ENCODE results near the gene NTSR2.

DNA sequence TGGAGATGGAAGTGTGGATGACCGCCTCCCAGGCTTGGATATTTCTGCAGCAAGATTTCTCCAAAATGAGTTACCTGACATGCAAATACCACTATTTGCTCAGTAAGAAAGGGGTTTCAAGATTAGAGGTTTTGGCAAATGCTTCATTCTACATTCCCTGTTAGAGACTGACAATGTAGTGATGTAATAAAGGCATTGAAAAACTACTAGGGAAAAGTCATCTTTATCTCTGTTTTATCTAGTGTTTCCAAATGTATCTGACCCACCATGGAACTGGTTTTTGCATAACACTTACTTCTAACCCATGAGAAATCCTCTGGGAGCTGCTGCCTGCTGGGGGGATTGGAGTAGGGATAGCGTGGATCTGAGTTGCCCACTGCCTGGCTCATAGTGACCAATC, 33.0 kb upstream of the NTSR2 start:
- TF ChIP-seq, protein P1, sequence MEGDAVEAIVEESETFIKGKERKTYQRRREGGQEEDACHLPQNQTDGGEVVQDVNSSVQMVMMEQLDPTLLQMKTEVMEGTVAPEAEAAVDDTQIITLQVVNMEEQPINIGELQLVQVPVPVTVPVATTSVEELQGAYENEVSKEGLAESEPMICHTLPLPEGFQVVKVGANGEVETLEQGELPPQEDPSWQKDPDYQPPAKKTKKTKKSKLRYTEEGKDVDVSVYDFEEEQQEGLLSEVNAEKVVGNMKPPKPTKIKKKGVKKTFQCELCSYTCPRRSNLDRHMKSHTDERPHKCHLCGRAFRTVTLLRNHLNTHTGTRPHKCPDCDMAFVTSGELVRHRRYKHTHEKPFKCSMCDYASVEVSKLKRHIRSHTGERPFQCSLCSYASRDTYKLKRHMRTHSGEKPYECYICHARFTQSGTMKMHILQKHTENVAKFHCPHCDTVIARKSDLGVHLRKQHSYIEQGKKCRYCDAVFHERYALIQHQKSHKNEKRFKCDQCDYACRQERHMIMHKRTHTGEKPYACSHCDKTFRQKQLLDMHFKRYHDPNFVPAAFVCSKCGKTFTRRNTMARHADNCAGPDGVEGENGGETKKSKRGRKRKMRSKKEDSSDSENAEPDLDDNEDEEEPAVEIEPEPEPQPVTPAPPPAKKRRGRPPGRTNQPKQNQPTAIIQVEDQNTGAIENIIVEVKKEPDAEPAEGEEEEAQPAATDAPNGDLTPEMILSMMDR (conservative IDR thresholded peaks at IDR 0.05): no peak
- TF ChIP-seq ZFX (IDR thresholded peaks at IDR 0.05): no peak

Data from C4-2B (cell line).